HepG2 (cell line): ENCODE results near the gene SRXN1. TPM values are rescaled to one million over a fixed set of nuclear protein-coding genes. Genes with fewer than 3 reads are reported as not detected.

Experiments used
- AHDC1 ChIP-seq: sonication (generic); formaldehyde crosslinking; IDR thresholded peaks from 2 replicates; pipeline ENCODE4 v1.5.1; 2020; ENCODE audit warnings: mild to moderate bottlenecking, missing genetic modification reagents, borderline replicate concordance
- ETV6 ChIP-seq: sonication (generic); formaldehyde crosslinking; conservative IDR thresholded peaks from 2 replicates; pipeline ENCODE4 v1.4.0; 2020; ENCODE audit warnings: missing genetic modification reagents
- HNRNPUL1 ChIP-seq: fragments of 200-400 bp; formaldehyde crosslinking; IDR thresholded peaks from 2 replicates; pipeline ENCODE4 v1.6.1; 2017; ENCODE audit warnings: low read depth, mild to moderate bottlenecking, low read length, moderate library complexity
- HOXA3 ChIP-seq: sonication (generic); formaldehyde crosslinking; IDR thresholded peaks from 2 replicates; pipeline ENCODE4 v1.5.0; 2020; ENCODE audit warnings: missing genetic modification reagents
- JARID2 ChIP-seq: sonication (generic); formaldehyde crosslinking; IDR thresholded peaks from 2 replicates; pipeline ENCODE4 v1.8.1; 2023; ENCODE audit warnings: missing genetic modification reagents, inconsistent platforms; ENCODE audit not compliant: insufficient replicate concordance
- LCORL ChIP-seq, 2 experiments: fragments of 450-650 bp in 1 of 2; sonication (generic) in 1 of 2; formaldehyde crosslinking in 1 of 2; IDR thresholded peaks; 2 replicates each; pipeline versions ENCODE4 v1.5.0 to v1.6.1; 2017 to 2020; ENCODE audit warnings: antibody characterized with exemption in 1 of 2, missing genetic modification reagents in 1 of 2
- NFRKB ChIP-seq: fragments of 450-650 bp; IDR thresholded peaks from 2 replicates; pipeline ENCODE4 v1.6.1; 2017
- PAWR ChIP-seq: sonication (generic); formaldehyde crosslinking; IDR thresholded peaks from 2 replicates; pipeline ENCODE4 v1.4.0; 2020; ENCODE audit warnings: missing genetic modification reagents, mild to moderate bottlenecking, borderline replicate concordance
- RFXANK ChIP-seq: IDR thresholded peaks from 2 replicates; pipeline ENCODE4 v1.6.1; 2016
- SOX6 ChIP-seq, 2 experiments: fragments of 450-650 bp in 1 of 2; sonication (generic) in 1 of 2; formaldehyde crosslinking in 1 of 2; IDR thresholded peaks; 2 replicates each; pipeline versions ENCODE4 v1.4.0 to v1.6.1; 2017 to 2020; ENCODE audit warnings: antibody characterized with exemption in 1 of 2, mild to moderate bottlenecking in 1 of 2, missing genetic modification reagents in 1 of 2
- SP4 ChIP-seq: sonication (generic); formaldehyde crosslinking; IDR thresholded peaks from 2 replicates; pipeline ENCODE4 v1.8.1; 2023; ENCODE audit warnings: mild to moderate bottlenecking, missing genetic modification reagents
- ZNF180 ChIP-seq: sonication (generic); formaldehyde crosslinking; IDR thresholded peaks from 2 replicates; pipeline ENCODE4 v1.4.0; 2020; ENCODE audit warnings: low read depth, missing genetic modification reagents, borderline replicate concordance
- ZNF660 ChIP-seq: sonication (generic); formaldehyde crosslinking; IDR thresholded peaks from 2 replicates; pipeline ENCODE4 v1.5.1; 2020; ENCODE audit warnings: mild to moderate bottlenecking, low read depth, missing genetic modification reagents, borderline replicate concordance
- polyA plus RNA-seq, 8 experiments: library from polyadenylated mRNA; depleted of rRNA in 3 of 8; stranded (reverse) in 7 of 8; unstranded in 1 of 8; fragments of >200 nt; fragmentation: Illumina TruSeq in 4 of 8; extraction: Trizol in 4 of 8; gene quantifications; 2 replicates each; pipeline versions ENCODE4 v1.2.1 to v1.2.3, GENCODE V29; 2011 to 2016; ENCODE audit warnings: low read depth in 4 of 8, missing spikeins in 1 of 8, mixed read lengths in 1 of 8; ENCODE audit not compliant: insufficient read depth in 1 of 8
- total RNA-seq, 5 experiments: library from RNA; depleted of rRNA; stranded (reverse); fragments of >200 nt; fragmentation: Illumina TruSeq; extraction: Trizol; gene quantifications; 2 replicates each; pipeline ENCODE4 v1.2.3, GENCODE V29; 2016; ENCODE audit warnings: low read depth in 1 of 5
- TF ChIP-seq, protein P1 (sequence below): sonication (generic); formaldehyde crosslinking; IDR thresholded peaks from 2 replicates; pipeline ENCODE4 v1.5.1; 2020; ENCODE audit warnings: missing genetic modification reagents, mild to moderate bottlenecking, borderline replicate concordance
- TF ChIP-seq, protein P2 (sequence below): sonication (generic); formaldehyde crosslinking; IDR thresholded peaks from 2 replicates; pipeline ENCODE4 v1.4.0; 2020; ENCODE audit warnings: missing genetic modification reagents

The SRXN1 gene
- total and polyA plus RNA-seq, 2 of the 13 experiments (the other 11 are each of a cell fraction or from before 2014, with no cell fraction given), result 29.9 to 87.7 TPM

- TF ChIP-seq HNRNPUL1 (no peak), AHDC1 (CRISPR knock-in tag) (no peak; the same call in 1 of the 2 replicates), ZNF660 (CRISPR knock-in tag) (no peak), ETV6 (peak; percentile 98), SP4 (peak; percentile 89; the same call in 1 of the 2 replicates), RFXANK (CRISPR knock-in tag) (peak; percentile 75; the same call in 1 of the 2 replicates), PAWR (CRISPR knock-in tag) (no peak), HOXA3 (CRISPR knock-in tag) (peak; percentile 94), JARID2 (no peak), LCORL (IDR thresholded peaks at IDR 0.05) (no peak), LCORL (CRISPR knock-in tag; IDR thresholded peaks at IDR 0.05) (no peak), SOX6 (IDR thresholded peaks at IDR 0.05) (no peak), SOX6 (CRISPR knock-in tag; IDR thresholded peaks at IDR 0.05) (no peak), ZNF180 (CRISPR knock-in tag) (no peak), NFRKB (no peak)
- TF ChIP-seq, protein P1, sequence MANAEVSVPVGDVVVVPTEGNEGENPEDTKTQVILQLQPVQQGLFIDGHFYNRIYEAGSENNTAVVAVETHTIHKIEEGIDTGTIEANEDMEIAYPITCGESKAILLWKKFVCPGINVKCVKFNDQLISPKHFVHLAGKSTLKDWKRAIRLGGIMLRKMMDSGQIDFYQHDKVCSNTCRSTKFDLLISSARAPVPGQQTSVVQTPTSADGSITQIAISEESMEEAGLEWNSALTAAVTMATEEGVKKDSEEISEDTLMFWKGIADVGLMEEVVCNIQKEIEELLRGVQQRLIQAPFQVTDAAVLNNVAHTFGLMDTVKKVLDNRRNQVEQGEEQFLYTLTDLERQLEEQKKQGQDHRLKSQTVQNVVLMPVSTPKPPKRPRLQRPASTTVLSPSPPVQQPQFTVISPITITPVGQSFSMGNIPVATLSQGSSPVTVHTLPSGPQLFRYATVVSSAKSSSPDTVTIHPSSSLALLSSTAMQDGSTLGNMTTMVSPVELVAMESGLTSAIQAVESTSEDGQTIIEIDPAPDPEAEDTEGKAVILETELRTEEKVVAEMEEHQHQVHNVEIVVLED (CRISPR knock-in tag), result no peak
- TF ChIP-seq, protein P2, sequence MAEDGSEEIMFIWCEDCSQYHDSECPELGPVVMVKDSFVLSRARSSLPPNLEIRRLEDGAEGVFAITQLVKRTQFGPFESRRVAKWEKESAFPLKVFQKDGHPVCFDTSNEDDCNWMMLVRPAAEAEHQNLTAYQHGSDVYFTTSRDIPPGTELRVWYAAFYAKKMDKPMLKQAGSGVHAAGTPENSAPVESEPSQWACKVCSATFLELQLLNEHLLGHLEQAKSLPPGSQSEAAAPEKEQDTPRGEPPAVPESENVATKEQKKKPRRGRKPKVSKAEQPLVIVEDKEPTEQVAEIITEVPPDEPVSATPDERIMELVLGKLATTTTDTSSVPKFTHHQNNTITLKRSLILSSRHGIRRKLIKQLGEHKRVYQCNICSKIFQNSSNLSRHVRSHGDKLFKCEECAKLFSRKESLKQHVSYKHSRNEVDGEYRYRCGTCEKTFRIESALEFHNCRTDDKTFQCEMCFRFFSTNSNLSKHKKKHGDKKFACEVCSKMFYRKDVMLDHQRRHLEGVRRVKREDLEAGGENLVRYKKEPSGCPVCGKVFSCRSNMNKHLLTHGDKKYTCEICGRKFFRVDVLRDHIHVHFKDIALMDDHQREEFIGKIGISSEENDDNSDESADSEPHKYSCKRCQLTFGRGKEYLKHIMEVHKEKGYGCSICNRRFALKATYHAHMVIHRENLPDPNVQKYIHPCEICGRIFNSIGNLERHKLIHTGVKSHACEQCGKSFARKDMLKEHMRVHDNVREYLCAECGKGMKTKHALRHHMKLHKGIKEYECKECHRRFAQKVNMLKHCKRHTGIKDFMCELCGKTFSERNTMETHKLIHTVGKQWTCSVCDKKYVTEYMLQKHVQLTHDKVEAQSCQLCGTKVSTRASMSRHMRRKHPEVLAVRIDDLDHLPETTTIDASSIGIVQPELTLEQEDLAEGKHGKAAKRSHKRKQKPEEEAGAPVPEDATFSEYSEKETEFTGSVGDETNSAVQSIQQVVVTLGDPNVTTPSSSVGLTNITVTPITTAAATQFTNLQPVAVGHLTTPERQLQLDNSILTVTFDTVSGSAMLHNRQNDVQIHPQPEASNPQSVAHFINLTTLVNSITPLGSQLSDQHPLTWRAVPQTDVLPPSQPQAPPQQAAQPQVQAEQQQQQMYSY (CRISPR knock-in tag), result peak; percentile 79; the same call in 1 of the 2 replicates
Measured at GRCh38 chr20:675453-676314, 22.7 kb upstream of the SRXN1 start, which contains the start of gene SCRT2 (continued).
